Daoy (cell line): ENCODE measurements around the gene CTNND2. TPM values are rescaled to one million over a fixed set of nuclear protein-coding genes. Genes with fewer than 3 reads are reported as not detected.

ENCODE experiments used
- DNase-seq: peaks from one replicate; pipeline ENCODE4 v3.0.0-alpha.2; 2015; ENCODE audit warnings: low read depth
- total RNA-seq: library from RNA; depleted of rRNA; stranded (reverse); fragments of >200 nt; shearing (Covaris generic); gene quantifications from 2 replicates; pipeline ENCODE4 v1.2.3, GENCODE V29; 2014

CTNND2 gene
- total RNA-seq, 1 experiment from 2014 or later: 4.5 TPM

DNA sequence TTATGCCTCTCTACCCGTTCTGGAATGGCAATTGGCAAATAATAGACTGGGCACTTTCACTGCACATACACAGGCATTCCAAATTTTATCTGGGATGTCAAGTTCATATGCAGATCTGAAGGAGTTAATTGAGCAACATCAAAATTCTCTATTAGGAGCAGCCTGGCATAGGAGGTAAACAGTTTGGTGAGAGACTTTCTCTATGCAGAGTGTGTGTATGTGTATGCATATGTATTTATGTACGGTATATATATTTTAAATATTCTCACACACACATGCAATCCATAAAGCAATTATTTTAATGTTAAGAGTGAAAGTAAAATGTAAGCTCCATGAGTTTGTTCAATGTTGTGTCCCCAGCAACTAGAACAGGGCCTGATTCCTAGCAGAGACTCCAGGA lies 517.8 kb downstream of the CTNND2 start:
- DNase-seq: no peak

DNA sequence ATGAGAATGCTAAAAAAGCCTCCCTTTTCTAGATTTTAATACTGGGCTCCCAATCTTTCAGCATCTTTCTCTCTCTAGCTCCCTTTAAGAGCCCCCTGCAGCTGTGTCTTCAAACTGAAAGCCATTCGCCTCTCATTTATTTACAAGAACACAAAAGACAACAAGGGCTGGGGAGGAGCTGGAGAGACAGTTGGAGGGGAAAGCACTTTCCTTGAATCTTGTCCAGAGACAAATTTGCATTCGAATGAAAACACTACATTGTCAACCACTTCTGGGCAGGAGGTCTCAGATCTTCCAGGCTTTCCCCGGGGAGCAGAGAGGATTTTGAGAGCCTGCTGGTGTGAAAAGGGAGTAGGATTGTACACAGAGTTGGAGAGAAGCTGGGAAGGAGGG lies 518.3 kb downstream of the CTNND2 start:
- no peak for DNase-seq

DNA sequence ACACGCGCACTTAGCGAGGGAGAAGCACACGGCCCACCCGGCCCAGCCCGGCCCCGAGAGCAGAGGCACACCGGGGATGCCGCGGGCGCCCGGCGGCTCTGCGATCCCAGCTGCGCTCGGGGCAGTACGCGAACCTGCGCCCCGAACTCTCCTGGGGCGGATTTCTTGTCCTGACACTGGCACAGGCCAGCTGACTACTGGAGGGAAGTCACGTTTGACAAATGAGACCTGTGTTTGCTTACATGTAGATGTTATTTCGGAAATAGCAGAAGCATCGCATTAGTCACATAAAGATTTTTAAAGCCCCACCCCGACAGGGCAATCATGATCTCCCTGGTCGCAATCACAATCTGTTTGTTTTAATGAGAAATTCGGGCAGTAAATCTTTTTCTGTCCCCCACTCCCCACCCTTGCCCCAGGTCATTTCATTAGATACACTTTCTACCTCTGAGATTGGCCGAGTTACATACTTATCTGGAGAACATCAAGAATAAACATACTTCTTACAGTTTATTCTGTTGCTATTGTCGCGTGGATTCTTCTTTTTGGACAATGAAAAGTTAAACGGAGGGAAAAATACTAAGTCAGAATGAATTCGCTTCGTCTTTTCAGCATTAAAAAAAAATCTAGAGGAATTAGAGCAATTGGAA lies 518.9 kb downstream of the CTNND2 start:
- peak; percentile 43 for DNase-seq

DNA sequence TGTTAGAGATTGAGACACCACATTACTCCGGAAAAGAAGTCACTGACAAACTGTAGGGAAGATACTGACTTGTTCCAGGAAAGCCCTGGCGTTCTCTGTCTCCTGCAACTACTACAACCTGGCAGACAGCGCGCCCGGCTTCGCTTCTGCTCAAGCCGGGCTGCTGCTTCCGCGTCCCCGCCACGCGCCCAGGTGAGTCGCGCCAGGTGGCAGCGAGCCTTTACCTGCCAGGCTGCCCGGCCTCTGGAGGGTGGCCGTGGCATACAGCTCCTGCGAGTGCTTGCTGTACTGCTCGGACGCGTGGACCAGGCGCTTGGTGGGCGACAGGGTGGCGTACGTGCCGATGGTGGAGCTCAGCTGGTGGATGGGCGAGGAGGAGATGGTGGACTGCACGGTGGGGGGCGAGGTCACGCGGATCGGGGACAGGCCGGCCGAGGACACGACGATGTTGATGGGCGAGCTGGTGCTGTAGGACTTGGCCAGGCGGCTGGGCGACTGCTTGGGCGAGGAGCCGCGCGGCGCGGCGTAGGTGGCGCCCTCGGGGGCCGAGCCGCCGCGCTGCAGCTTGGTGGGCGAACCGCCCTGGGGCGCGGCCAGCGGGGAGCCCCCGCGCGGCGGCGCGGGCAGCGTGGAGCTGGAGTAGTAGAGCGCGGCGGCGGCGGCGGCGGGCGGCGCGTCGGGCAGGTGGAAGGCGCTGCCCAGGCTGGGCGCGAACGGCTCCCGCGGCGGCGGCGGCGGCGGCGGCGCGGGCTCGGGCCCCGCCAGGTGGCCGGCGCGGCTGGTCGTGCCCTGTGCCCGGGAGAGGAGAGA lies 519.6 kb downstream of the CTNND2 start:
- DNase-seq: peak; percentile 64

DNA sequence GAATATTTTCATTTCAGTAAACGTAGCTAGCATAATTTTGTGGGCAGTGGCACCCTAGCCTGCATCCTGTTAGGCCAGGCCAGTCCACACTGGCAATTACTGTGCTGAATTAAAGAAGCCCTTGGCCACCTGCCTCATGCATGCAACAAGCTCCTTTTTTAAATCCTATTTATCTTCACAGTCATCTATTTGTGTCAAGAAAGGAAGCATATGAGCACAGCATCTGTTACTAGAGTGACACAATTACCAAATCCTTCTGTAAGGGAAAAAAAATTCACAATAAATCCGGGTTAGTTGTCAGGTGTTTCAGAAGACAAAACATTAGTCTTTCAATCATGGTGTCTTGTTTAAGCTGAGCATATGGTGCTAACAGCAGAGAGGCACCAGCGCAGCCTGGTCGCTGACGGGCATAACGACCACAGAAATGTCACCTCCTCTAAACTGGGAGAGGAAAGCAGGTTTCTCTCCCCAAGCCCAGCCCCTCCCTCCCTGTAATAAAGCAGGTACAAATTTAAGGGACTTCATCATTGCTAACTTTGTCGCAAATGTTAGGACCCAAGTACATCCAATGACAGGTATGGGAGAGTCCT lies 520.6 kb downstream of the CTNND2 start:
- no peak for DNase-seq

DNA sequence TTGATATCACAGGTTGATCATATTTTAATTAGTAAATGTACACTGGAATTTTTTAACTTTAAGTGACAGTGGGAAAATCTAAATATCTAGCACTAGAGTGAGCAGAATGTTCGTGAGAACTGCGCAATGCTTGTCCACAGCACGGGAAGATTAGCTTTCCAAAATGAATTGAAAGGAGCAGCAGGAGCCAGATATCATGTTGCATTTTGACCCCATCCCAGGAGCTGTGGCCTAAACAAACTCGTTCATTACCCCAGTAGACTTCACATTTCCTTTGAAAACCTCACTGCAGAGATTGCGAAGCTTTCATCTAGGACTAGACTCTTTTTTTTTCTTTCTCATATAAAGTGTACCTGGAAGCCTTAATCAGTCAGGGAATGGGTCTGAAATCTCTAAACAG lies 525.8 kb downstream of the CTNND2 start:
- peak; percentile 69 for DNase-seq

DNA sequence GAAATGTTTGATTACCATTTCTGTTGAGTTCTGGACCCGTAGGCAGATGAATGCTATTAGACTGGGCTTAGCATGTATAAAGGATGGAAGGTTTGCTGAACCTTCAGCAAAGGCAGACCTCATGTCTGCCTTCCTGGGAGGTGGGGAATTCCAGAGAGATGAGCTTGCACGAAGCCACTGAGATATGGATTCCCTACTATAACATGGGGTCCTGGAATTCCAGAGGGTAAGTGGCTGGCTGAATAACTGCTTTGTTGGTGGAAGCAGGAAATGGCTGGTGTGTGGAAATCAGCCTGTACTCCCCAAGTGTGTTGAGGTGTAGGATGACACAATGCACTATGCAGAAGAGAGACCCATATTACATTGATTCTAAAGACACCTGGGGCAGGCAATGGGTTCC lies 526.4 kb downstream of the CTNND2 start:
- peak; percentile 91 for DNase-seq

DNA sequence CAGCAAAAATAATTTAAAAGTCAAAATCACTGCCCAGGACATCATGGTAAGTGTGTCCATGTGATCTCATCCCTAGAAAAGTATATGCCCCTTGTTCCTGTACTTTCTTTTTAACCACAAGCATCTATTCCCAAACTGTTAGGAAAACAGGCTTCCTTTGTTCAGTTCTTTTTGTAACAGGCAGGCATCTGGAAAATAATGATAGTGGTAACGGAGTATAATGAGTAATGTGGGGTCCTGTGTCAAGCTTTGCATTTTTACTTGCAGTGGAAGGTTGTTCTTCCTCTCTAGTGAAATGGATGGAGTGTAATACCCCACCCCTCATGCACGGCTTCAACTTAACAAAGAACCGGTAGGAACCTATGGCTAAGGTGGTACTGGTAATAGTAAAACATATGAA lies 532.1 kb downstream of the CTNND2 start:
- no peak for DNase-seq

DNA sequence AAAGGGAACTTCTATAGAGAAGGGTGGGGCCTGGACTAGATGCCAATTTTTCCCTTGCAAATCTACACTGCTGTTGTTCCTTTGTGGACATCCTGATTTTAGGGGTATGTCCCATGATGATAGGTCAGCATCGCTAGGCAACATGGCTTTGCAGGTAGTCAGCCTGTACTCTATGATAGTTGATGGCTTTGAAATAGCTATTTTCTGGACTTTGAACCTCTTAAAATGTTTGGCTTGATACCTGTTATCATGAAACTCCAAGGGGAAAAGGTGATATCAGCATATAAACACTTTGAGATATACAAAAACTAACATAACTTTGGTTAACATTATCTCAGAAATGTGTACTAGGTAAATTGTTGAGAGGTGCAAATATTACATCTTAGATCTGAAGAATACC lies 533.2 kb downstream of the CTNND2 start:
- no peak for DNase-seq

DNA sequence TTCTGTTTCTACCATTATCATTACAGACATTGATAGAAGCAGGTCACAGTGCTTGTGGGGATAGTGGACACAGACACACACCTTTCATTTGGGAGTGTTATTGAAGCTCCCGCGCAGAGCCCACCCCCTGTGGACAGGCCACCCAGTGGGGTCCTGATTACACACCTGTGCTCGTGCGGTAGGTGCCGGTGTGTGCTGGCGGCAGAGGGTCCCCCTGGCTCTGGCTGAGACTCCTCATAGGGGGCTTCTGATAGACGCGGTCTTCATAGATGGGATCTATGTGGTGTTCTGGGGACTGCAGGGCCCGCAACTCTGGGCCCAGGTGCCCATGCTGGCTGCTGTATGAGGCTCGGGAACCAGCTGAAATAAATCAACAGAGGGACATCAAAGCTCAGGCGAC lies 539.7 kb downstream of the CTNND2 start:
- DNase-seq: no peak

DNA sequence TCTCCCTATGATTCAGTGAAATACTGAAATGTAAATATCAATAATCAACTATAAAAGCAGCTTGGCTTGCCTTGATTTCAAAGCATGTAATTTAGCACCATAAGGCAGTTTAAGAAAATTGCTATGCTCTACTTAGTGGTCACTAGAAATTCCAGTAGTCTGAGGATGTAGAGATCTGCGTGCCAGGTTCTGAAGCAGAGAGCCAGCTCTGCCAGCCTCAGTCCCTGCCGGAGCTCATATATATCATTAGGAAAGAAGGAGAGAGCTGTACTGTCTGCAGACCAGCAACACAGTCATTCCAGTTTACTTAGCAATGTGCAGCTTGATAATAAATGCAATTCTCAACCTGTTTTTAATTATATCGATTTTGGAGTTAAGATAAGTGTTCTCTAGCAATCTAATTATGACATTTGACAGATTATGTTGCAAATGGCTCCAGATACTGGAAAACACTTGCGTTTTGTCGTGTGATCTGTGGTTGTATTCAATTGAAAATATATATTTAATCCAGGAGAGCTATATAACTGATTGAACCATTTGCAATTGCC lies 540.5 kb downstream of the CTNND2 start:
- DNase-seq: peak; percentile 48

DNA sequence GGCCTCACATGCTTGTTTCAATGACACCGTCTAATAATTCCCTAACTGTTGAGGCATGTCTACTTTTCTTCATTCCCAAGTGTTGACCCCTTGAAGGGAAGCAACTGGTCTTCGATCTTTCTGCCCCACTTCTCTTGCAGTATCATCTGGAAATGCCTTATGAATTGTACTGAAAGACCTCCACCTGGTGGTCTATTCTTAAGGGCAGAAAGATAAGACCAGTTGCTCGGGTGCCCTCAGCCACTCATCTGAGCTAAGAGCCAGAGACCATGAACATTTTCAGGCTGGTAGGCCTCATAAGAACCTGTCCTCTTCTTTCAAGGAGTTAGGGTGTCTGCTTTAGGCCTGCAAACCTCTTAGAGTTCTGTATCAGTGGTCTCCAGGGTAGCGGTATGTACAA lies 542.5 kb downstream of the CTNND2 start:
- no peak for DNase-seq

DNA sequence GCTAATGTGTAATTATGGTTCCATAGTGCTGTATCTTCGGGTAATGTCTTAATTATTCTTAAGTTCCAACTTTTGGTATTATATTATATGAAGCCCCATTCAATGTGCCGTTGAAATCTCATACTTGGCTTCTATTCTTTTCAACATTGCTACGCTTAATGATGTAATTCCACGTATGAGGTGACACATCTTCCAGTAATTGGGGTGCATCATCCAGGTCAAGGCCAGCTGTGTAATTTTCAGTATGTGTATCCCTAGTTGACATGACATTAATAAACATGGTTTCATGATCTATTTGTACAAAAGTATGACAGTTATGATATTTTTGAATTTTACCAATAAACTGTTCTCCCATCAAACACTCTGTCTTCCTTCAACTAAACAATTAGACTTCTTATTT lies 546.3 kb downstream of the CTNND2 start:
- no peak for DNase-seq

DNA sequence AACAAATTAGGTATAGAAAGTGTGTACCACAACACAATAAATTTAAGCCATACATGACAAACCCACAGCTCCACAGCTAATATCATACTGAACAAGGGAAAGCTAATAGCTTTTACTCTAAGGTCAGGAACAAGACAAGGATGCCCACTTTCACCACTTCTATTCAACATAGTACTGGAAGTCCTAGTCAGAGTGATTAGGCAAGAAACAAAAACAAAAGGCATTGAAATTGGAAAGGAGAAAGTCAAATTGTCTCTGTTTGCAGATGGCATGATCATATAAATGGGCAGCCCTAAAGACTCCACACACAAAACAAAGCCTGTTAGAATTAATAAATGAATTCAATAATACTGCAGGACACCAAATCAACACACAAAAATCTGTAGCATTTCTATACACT lies 548.8 kb downstream of the CTNND2 start:
- no peak for DNase-seq

DNA sequence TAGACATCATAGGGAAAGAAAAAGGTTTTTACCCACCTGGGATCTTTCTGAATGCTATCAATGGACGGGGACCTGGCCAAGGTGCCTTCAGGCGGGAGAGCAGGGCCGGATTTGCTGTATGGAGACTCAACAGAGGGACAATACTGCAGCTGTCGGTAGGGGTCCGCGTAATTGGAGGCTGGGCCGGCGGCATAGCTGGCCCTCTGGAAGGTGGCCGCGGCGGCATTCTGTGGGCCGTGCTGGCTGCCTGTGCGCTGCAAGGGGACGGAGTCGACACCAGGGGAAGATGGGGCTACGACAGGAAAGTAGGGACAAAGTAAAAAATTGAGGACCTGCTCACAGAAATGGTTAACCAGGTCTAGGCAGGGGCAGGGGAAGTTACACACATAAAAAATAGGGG lies 557.9 kb downstream of the CTNND2 start:
- DNase-seq: peak; percentile 45

DNA sequence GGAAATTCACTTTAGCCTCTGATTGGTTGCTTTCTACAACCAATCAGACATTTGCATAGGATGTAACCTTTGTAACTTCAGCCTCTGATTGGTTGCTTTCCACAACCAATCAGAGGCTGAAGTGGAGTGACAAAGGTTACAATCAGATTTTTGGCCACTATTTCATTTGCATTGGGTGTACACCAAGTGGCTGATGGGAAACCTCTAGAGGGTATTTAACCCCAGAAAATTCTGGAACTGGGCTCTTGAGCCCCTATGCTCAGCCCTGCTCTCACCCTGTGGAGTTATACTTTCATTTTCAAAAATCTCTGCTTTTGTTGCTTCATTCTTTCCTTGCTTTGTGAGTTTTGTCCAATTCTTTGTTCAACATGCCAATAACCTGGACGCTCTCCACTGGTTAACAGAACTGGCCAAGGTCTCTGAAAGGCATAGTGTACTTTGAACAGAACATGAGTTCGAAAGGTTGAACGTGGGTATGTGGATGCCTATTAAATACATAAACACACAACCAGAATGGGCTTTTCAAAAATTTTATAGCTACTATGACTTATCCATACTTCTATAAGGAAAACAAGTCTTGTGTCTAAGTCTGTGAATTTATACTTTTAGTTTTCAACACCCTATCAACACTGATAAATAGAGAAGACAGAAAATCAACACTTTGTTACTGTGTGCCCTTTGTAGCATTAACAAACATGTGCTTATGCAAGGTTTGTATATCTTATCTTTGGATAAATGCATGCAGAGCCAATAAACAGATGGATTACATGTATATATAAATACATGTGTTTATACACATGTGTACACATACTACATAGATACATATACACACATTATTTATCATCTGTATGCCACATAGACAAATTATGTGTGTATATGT lies 568.1 kb downstream of the CTNND2 start:
- DNase-seq: no peak

DNA sequence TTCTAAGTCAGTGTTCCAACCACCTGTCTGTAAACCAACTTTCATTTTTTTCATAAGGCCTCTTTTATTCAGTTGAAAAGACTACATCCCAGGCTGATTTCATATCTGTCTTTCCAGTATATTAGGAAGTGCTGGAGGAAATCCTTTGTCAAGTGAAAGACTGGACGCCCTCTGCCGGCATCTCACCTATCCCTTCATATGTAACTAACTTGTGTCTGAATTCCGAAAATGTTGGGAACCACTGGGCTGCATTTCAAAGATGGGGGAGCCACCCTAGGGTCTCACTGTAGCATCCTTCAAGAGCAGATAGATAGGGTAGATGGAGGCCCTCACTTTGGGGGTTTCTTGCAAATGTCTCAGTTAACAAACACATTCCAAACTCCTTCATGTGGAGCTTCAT lies 569.8 kb downstream of the CTNND2 start:
- peak; percentile 32 for DNase-seq

DNA sequence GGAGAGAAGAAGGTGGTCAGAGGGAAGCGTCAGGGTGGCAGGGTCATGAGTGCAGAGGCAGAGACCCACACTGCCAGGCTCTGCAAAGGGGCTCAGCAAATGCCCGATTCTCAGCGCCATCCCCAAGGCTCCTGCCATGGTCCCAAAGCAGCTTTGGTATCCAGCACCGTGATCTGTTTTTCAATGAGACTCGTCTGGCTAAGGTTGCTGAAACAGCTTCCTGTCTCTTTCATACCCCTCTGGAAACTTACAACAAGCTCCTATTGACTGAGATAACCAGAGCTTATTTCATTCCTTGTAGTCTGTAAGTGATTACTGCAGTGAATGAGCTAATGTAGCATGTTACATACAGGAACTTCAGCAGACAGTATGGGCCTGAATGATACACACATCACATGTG lies 574.6 kb downstream of the CTNND2 start:
- DNase-seq: no peak

DNA sequence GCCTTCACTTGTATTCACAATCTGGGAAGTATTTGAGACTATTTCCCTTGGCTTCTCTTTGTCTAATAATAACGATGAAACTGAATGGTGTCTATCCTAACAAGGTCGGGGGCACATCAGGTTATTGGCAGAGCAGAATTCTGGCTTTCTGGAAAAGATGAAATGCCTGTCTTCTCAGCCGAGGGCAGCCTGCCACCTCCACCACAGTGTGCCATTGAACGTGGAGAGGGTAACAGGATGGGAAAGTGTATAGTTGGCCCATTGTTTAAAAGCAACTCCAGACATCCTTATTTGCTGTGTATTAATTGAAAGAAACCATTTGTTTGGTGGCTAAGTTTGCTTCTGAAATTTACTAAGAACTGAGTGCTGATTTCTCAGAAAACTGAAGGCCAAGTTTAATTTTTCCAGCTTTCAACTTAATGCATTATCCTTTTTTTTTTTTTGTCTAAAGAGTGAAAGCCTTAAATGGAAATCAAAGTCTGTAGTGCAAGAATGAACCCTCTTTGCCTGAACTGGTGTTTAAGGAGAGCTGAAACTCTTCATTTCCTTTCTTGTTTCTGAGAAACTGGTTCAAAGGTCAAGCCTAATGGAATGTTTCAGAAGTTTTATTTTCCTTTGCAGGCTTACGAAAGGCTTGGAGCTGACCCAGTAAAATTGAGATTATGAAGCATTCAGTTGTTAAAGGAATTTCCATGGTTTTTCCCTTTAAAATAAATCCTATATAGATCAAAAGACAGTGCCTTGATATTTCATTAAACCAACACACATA lies 579.5 kb downstream of the CTNND2 start:
- DNase-seq: no peak

DNA sequence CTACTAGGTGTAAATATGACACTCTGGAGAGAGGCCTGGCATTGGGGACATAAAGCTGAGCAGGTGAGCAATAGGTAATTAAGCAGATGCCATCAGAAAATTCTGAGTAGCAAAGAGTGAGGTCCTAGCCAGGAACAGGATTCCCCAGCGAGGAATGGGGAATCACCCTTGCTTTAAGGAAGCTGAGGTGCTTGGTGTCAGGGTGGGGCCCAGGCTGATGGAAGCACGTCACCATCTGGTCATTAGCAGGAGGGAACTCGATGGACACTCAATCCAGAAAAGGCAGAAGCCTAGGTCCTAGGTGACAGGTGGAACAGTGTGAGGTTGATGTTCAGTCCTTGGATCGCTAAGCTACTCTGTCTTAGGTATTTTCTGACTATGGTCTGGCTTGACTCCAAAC lies 580.5 kb downstream of the CTNND2 start:
- no peak for DNase-seq

DNA sequence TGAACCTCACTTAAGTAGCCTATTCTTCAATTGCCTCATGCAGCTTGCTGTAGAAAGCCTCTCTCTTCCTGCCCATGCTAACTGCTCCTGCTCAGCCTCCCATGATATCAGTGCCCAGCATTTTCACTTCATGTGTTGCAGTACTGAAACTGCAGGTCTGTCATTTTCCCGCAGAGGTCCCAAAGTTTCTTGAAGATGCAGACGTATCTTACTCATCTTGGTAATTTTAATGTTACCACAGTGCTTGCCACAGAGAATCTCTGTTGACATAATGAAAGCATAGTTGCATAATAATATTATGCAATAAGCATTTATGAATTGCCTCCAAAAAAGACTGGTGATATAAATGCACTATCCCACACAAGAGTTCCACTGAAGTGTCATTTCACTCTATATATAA lies 582.1 kb downstream of the CTNND2 start:
- DNase-seq: no peak
